Duodenal mucosa (tissue), 2 donors: Measurements from ENCODE around the gene RAMP1.
"Not testable (repeated sequence)": the region's sequence is repeated elsewhere in the genome, so short reads cannot be mapped to it uniquely, and the experiment has no call there.

Source experiments
- H3K27ac ChIP-seq: one replicate; pipeline ENCODE4 v1.7.0; 2013; ENCODE audit warnings: low read depth, low read length
- H3K27me3 ChIP-seq, 2 donors: one replicate each; pipeline ENCODE4 v1.7.0; 2013; ENCODE audit warnings: low read length in 2 of 2, control low read depth in 1 of 2; ENCODE audit not compliant: insufficient read depth in 2 of 2, control insufficient read depth in 1 of 2
- H3K36me3 ChIP-seq, 2 donors: one replicate each; pipeline ENCODE4 v1.7.0; 2013; ENCODE audit warnings: low read length in 2 of 2, control low read depth in 1 of 2; ENCODE audit not compliant: insufficient read depth in 2 of 2, control insufficient read depth in 1 of 2
- H3K4me1 ChIP-seq, 2 donors: one replicate each; pipeline ENCODE4 v1.7.0; 2013; ENCODE audit warnings: low read length in 2 of 2, control low read depth in 1 of 2; ENCODE audit not compliant: insufficient read depth in 2 of 2, control insufficient read depth in 1 of 2
- H3K4me3 ChIP-seq, 2 donors: one replicate each; pipeline ENCODE4 v1.7.0; 2013; ENCODE audit warnings: low read length in 2 of 2, low read depth in 1 of 2
- H3K9ac ChIP-seq, 2 donors: one replicate each; pipeline ENCODE4 v1.7.0; 2013; ENCODE audit warnings: low read length in 2 of 2, low read depth in 1 of 2
- H3K9me3 ChIP-seq, 2 donors: one replicate each; pipeline ENCODE4 v1.7.0; 2013; ENCODE audit warnings: low read length in 2 of 2, control low read depth in 1 of 2; ENCODE audit not compliant: control insufficient read depth in 1 of 2

RAMP1 gene

DNA sequence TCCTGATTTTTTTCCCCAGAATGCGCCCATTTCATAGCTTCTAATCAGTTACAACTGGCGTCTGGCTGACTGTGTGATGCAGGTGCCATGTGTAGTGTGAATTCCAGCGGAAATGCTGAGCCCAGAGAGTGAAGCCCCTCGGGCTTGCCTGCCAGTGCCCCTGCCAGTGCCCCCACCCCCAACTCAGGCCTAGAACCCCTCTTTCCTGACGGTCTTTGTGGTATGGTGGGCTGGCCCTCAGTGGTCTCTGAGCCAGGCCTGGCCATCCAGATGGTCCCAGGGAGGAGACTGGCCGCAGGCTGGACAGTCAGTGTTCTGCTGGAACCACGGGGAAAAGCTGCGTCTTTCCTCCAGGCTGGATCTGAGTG lies 3.1 kb downstream of the RAMP1 start:
- H3K27me3 ChIP-seq = peaks cover 5 to 6% of the 10 kb centered on the region in 2 donors
- no peaks in the 10 kb centered on the region for H3K36me3 ChIP-seq
- no peaks in the 10 kb centered on the region for H3K9me3 ChIP-seq
- peak overlapping the region; percentile 1 for H3K27ac ChIP-seq
- H3K9ac ChIP-seq = peak overlapping the region in 1 of 2 donors; percentile 9
- H3K4me3 ChIP-seq = peak overlapping the region; percentile 28 to 57
- peaks cover 62 to 64% of the 10 kb centered on the region in 2 donors for H3K4me1 ChIP-seq

DNA sequence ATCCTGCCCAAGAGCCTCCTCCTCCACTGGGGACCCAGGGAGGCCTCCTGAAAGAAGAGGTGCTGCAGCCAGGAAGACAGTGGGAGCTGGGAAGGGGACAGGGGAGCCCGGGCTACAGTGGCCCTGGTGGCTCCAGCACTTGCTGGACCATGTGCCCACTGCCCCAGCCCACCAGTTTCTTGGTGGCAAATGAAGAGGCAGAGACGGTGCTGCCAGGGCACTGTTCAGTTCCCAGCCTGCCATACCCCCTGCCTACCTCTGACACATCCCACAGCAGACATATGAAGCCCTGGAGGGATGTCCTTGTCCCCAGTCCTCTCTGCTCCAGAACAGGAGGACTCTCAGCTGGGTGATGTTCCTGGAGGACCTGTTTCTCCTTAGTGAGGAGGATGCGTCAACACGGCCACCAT lies 3.7 kb downstream of the RAMP1 start:
- peak overlapping the region in 1 of 2 donors; percentile 29 for H3K9ac ChIP-seq
- H3K36me3 ChIP-seq = no peaks in the 10 kb centered on the region
- no peak overlapping the region for H3K27ac ChIP-seq
- no peaks in the 10 kb centered on the region for H3K9me3 ChIP-seq
- peaks cover 62 to 64% of the 10 kb centered on the region in 2 donors for H3K4me1 ChIP-seq
- H3K4me3 ChIP-seq = peak overlapping the region in 1 of 2 donors; percentile 57
- peaks cover 5 to 6% of the 10 kb centered on the region in 2 donors for H3K27me3 ChIP-seq

- peaks cover 56 to 57% of the 10 kb centered on the region in 2 donors for H3K4me1 ChIP-seq
- peak overlapping the region; percentile 29 to 33 for H3K9ac ChIP-seq
- no peak overlapping the region for H3K27ac ChIP-seq
- peaks cover 3 to 5% of the 10 kb centered on the region in 2 donors for H3K27me3 ChIP-seq
- H3K9me3 ChIP-seq = no peaks in the 10 kb centered on the region
- no peaks in the 10 kb centered on the region for H3K36me3 ChIP-seq
- H3K4me3 ChIP-seq = peak overlapping the region in 1 of 2 donors; percentile 33
Measured at GRCh38 chr2:237863689-237864443, 4.4 kb downstream of the RAMP1 start.

- Histone ChIP-seq H3K9ac (peak overlapping the region; percentile 29 to 40), H3K4me1 (peaks cover 53 to 54% of the 10 kb centered on the region in 2 donors), H3K27ac (no peak overlapping the region), H3K9me3 (no peaks in the 10 kb centered on the region), H3K4me3 (peak overlapping the region in 1 of 2 donors; percentile 33), H3K27me3 (peaks cover 0 to 5% of the 10 kb centered on the region in 2 donors), H3K36me3 (no peaks in the 10 kb centered on the region)
Measured at GRCh38 chr2:237864444-237864931, 5.1 kb downstream of the RAMP1 start.

DNA sequence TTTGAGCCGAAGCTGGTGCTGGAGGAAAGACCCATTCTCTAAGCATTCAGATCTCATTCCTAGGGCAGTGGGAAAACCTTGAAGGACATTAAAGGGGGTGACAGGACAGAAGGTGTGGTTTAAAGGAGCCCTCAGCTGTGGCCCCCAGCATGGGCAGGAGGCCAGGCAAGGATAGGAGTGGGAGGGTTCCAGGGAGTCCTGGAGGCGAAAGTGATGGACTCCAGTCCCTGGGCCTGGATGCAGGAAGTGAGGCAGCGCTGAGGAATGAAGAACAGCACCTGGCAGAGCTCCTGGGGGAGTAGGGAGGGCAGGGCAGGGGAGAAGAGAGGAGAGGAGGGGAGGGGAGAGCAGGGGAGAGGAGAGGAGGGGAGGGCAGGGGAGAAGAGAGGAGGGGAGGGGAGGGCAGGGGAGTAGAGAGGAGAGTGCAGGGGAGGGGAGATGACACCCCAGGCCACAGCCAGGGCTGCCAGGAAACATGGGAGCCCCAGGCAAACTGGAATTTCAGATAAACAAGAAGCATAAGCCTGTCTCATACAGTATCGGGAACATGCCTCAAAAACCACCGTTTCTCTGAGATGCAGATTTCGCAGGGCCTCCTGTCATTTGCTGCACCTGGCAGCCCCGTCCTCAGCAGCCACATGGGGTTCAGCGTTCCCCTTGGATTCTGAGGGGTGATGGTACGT lies 5.7 kb downstream of the RAMP1 start:
- peaks cover 0 to 4% of the 10 kb centered on the region in 2 donors for H3K27me3 ChIP-seq
- peak overlapping the region in 1 of 2 donors; percentile 33 for H3K4me3 ChIP-seq
- peaks cover 53 to 54% of the 10 kb centered on the region in 2 donors for H3K4me1 ChIP-seq
- H3K9me3 ChIP-seq = no peaks in the 10 kb centered on the region
- peak overlapping the region; percentile 29 to 40 for H3K9ac ChIP-seq
- H3K27ac ChIP-seq = no peak overlapping the region
- H3K36me3 ChIP-seq = no peaks in the 10 kb centered on the region

DNA sequence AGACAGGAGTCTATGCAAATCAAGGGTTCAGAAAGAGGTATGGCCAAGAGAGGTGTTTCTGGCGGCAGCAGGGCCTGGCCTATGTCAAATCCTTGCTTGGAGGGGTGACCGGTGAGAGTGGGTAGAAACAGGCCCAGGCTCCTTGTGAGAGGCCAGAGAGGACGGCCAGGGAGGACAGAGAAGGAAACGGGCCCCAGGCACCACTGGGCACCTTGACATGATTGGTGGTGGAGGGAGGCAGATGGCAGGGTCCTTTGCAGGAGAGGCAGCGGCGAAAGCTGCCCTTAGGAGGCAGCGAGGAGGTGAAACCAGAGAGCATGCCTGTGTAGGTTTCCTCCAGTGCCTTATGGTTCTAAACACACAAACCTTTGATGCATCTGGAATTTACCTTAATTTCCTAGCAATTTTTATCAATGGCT lies 6.2 kb downstream of the RAMP1 start:
- Histone ChIP-seq H3K9ac (no peak overlapping the region), H3K9me3 (no peaks in the 10 kb centered on the region), H3K27ac (no peak overlapping the region), H3K4me1 (peaks cover 51% of the 10 kb centered on the region in 2 donors), H3K27me3 (no peaks in the 10 kb centered on the region), H3K4me3 (peak overlapping the region in 1 of 2 donors; percentile 13), H3K36me3 (no peaks in the 10 kb centered on the region)

- Histone ChIP-seq H3K9ac (peak overlapping the region in 1 of 2 donors; percentile 18), H3K27ac (no peak overlapping the region), H3K9me3 (no peaks in the 10 kb centered on the region), H3K4me1 (peaks cover 48 to 50% of the 10 kb centered on the region in 2 donors), H3K36me3 (no peaks in the 10 kb centered on the region), H3K4me3 (peak overlapping the region in 1 of 2 donors; percentile 13), H3K27me3 (no peaks in the 10 kb centered on the region)
Measured at GRCh38 chr2:237866101-237866621, 6.7 kb downstream of the RAMP1 start.

- H3K4me3 ChIP-seq = no peak overlapping the region
- H3K27me3 ChIP-seq = no peaks in the 10 kb centered on the region
- H3K9ac ChIP-seq = no peak overlapping the region
- no peaks in the 10 kb centered on the region for H3K9me3 ChIP-seq
- H3K27ac ChIP-seq = no peak overlapping the region
- H3K36me3 ChIP-seq = no peaks in the 10 kb centered on the region
- peaks cover 40% of the 10 kb centered on the region in 2 donors for H3K4me1 ChIP-seq
Measured at GRCh38 chr2:237867465-237867864, 8.0 kb downstream of the RAMP1 start.

DNA sequence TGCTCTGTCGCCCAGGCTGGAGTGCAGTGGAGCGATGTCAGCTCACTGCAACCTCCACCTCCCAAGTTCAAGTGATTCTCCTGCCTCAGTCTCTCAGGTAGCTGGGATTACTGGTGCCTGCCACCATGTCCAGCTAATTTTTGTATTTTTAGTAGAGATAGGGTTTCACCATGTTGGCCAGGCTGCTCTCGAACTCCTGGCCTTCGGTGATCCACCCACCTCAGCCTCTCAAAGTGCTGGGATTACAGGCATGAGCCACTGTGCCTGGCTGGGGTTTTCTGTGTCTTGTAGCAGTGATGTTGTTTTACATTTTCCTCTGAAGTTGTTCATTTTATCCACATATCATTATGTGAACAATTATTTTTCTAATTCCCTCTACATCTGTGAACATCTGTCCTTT lies 8.7 kb downstream of the RAMP1 start:
- not testable (repeated sequence) for H3K27ac ChIP-seq

More for the DNA sequence above, 8.7 kb downstream of the RAMP1 start:
- not testable (repeated sequence) for H3K36me3 ChIP-seq, H3K9me3 ChIP-seq, H3K27me3 ChIP-seq, H3K4me3 ChIP-seq, H3K9ac ChIP-seq
- H3K4me1 ChIP-seq = peaks cover 34 to 35% of the 10 kb centered on the region in 2 donors
